ENCODE data around the gene HIKESHI.

- TF ChIP-seq POLR2A (IDR thresholded peaks at IDR 0.05) (no peak), CTCF (IDR thresholded peaks at IDR 0.05) (no peak), EP300 (IDR thresholded peaks at IDR 0.05) (no peak)
Observed at GRCh38 chr11:86259730-86260129, 42.3 kb upstream of the HIKESHI start.

All from stomach (tissue), 4 donors.